HEK293T (cell line): ENCODE results near the gene VPS45.

ENCODE experiments used
- ARNT ChIP-seq: fragments of 450-650 bp; IDR thresholded peaks from 2 replicates; pipeline ENCODE4 v1.6.1; 2017; ENCODE audit warnings: mild to moderate bottlenecking
- BHLHE40 ChIP-seq: fragments of 450-650 bp; IDR thresholded peaks from 2 replicates; pipeline ENCODE4 v1.6.1; 2016; ENCODE audit warnings: mild to moderate bottlenecking, moderate library complexity, borderline replicate concordance
- ELF4 ChIP-seq: fragments of 450-650 bp; IDR thresholded peaks from 2 replicates; pipeline ENCODE4 v1.6.1; 2017; ENCODE audit warnings: antibody characterized with exemption
- FOXA1 ChIP-seq: fragments of 450-650 bp; IDR thresholded peaks from 2 replicates; pipeline ENCODE4 v1.6.1; 2016; ENCODE audit warnings: mild to moderate bottlenecking
- FOXK2 ChIP-seq: fragments of 450-650 bp; IDR thresholded peaks from 2 replicates; pipeline ENCODE4 v1.6.1; 2016; ENCODE audit warnings: mild to moderate bottlenecking
- FOXM1 ChIP-seq: fragments of 450-650 bp; IDR thresholded peaks from 2 replicates; pipeline ENCODE4 v1.6.1; 2017; ENCODE audit warnings: mild to moderate bottlenecking, borderline replicate concordance
- HDGF ChIP-seq: fragments of 450-650 bp; IDR thresholded peaks from 2 replicates; pipeline ENCODE4 v1.6.1; 2017; ENCODE audit warnings: antibody characterized with exemption, borderline replicate concordance
- LEF1 ChIP-seq: fragments of 450-650 bp; IDR thresholded peaks from 2 replicates; pipeline ENCODE4 v1.6.1; 2017; ENCODE audit warnings: mild to moderate bottlenecking, borderline replicate concordance
- NFRKB ChIP-seq: fragments of 450-650 bp; IDR thresholded peaks from 2 replicates; pipeline ENCODE4 v1.6.1; 2016; ENCODE audit warnings: mild to moderate bottlenecking, moderate library complexity
- SP1 ChIP-seq: fragments of 450-650 bp; IDR thresholded peaks from 2 replicates; pipeline ENCODE4 v1.6.1; 2017
- SUZ12 ChIP-seq: fragments of 450-650 bp; IDR thresholded peaks from 2 replicates; pipeline ENCODE4 v1.6.1; 2016; ENCODE audit warnings: mild to moderate bottlenecking
- ZNF384 ChIP-seq: fragments of 450-650 bp; IDR thresholded peaks from 2 replicates; pipeline ENCODE4 v1.6.1; 2016

DNA sequence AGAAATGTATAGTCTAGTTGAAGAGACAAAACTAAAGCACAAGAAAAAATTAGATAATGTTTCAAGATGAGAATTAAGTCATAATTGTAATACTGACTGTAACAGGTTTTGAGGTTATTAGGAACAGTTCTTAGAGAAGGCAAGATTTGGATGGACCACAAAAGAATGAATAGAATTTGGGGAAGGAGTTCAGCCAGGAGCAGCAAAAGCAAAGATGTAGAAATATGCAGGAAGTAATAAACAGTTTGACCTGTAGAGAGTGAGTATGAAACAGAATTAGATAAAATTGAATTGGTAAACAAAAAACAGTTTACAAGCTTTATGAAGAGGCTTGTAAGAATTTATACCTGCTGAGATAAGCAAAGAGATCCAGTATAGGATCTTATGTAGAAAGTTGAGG is 16.3 kb downstream of the VPS45 start:
- TF ChIP-seq LEF1 (no peak), SP1 (no peak), NFRKB (no peak), FOXK2 (no peak), ARNT (no peak), FOXA1 (no peak), SUZ12 (no peak), HDGF (no peak), FOXM1 (no peak), BHLHE40 (no peak), ZNF384 (no peak), ELF4 (no peak)
